Measurements from ENCODE around the gene CXCL3. TPM values are rescaled to one million over a fixed set of nuclear protein-coding genes. Genes with fewer than 3 reads are reported as not detected.
A peak's percentile ranks its signal among the peaks of the same experiment; 100 is the strongest.

The CXCL3 gene
- total and polyA plus RNA-seq, 2 experiments from 2014 or later, result 3.6 to 19.5 TPM

DNA sequence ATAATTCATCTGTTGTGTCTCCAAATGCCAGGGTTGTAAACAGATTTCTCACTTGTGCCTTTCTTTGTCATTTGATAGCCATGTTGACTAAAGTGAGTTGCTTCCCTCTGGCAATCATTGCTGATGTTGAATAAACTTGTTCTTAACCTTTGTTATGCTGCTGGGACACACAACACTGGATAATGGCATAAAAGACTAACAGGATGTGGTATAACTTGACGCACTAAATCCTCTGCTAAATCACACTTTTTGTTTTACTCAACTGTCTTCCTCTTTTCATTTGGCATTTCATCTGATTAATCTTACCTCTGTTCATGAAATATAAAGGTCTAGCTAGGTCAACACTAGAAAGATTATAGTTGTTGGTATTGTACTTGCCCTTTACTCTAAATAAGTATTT, 22.4 kb downstream of the CXCL3 start:
- peaks cover 25% of the 10 kb centered on the region; the same call in 2 of the 3 replicates for H3K4me1 Mint-ChIP-seq

More for the DNA sequence above, 22.4 kb downstream of the CXCL3 start:
- Mint-ChIP-seq H3K27me3 (ENCODE audit: insufficient read depth, low read depth, poor library complexity) (no peaks in the 10 kb centered on the region), H3K27ac (no peak overlapping the region), H3K9me3 (no peaks in the 10 kb centered on the region), H3K36me3 (ENCODE audit: low read depth) (no peaks in the 10 kb centered on the region), H3K4me3 (no peak overlapping the region)
- ATAC-seq (no peak), DNase-seq (ENCODE audit: low spot score) (no peak)
- Histone ChIP-seq H3K79me2 (replicated peaks; ENCODE audit: insufficient read depth) (no peaks in the 10 kb centered on the region), H3K9me2 (ENCODE audit: insufficient read depth) (peaks cover 15% of the 10 kb centered on the region; the same call in 1 of the 2 replicates), H3K27ac (ENCODE audit: low read depth) (no peak overlapping the region), H3K4me3 (no peak overlapping the region), H3K27me3 (ENCODE audit: insufficient read depth) (no peaks in the 10 kb centered on the region), H3F3A (replicated peaks; ENCODE audit: low read depth) (peaks cover 3% of the 10 kb centered on the region; the same call in 1 of the 2 replicates), H4K20me1 (replicated peaks; ENCODE audit: insufficient read depth) (no peaks in the 10 kb centered on the region), H2AFZ (no peak overlapping the region), H3K36me3 (ENCODE audit: insufficient read depth) (no peaks in the 10 kb centered on the region), H3K4me1 (ENCODE audit: insufficient read depth) (peaks cover 21% of the 10 kb centered on the region), H3K4me2 (peak overlapping the region; percentile 45)
- TF ChIP-seq NANOG (IDR thresholded peaks at IDR 0.05; ENCODE audit: borderline replicate concordance) (no peak), ZNF331 (CRISPR knock-in tag; IDR thresholded peaks at IDR 0.05; ENCODE audit: low read depth) (no peak), ZNF114 (CRISPR knock-in tag; IDR thresholded peaks at IDR 0.05) (no peak), JUNB (IDR thresholded peaks at IDR 0.05; ENCODE audit: unreplicated experiment) (no peak), EZH2phosphoT487 (IDR thresholded peaks at IDR 0.05; ENCODE audit: unreplicated experiment) (no peak), STAT1 (IDR thresholded peaks at IDR 0.05; ENCODE audit: unreplicated experiment) (no peak), EZH2 (IDR thresholded peaks at IDR 0.05; ENCODE audit: low read depth, unreplicated experiment) (no peak), CREB1 (CRISPR knock-in tag; IDR thresholded peaks at IDR 0.05; ENCODE audit: low read depth) (no peak), POLR2AphosphoS5 (IDR thresholded peaks at IDR 0.05; ENCODE audit: low read depth) (no peak)
- TF ChIP-seq, protein P1, sequence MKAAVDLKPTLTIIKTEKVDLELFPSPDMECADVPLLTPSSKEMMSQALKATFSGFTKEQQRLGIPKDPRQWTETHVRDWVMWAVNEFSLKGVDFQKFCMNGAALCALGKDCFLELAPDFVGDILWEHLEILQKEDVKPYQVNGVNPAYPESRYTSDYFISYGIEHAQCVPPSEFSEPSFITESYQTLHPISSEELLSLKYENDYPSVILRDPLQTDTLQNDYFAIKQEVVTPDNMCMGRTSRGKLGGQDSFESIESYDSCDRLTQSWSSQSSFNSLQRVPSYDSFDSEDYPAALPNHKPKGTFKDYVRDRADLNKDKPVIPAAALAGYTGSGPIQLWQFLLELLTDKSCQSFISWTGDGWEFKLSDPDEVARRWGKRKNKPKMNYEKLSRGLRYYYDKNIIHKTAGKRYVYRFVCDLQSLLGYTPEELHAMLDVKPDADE (IDR thresholded peaks at IDR 0.05), result no peak
- TF ChIP-seq, protein P2, sequence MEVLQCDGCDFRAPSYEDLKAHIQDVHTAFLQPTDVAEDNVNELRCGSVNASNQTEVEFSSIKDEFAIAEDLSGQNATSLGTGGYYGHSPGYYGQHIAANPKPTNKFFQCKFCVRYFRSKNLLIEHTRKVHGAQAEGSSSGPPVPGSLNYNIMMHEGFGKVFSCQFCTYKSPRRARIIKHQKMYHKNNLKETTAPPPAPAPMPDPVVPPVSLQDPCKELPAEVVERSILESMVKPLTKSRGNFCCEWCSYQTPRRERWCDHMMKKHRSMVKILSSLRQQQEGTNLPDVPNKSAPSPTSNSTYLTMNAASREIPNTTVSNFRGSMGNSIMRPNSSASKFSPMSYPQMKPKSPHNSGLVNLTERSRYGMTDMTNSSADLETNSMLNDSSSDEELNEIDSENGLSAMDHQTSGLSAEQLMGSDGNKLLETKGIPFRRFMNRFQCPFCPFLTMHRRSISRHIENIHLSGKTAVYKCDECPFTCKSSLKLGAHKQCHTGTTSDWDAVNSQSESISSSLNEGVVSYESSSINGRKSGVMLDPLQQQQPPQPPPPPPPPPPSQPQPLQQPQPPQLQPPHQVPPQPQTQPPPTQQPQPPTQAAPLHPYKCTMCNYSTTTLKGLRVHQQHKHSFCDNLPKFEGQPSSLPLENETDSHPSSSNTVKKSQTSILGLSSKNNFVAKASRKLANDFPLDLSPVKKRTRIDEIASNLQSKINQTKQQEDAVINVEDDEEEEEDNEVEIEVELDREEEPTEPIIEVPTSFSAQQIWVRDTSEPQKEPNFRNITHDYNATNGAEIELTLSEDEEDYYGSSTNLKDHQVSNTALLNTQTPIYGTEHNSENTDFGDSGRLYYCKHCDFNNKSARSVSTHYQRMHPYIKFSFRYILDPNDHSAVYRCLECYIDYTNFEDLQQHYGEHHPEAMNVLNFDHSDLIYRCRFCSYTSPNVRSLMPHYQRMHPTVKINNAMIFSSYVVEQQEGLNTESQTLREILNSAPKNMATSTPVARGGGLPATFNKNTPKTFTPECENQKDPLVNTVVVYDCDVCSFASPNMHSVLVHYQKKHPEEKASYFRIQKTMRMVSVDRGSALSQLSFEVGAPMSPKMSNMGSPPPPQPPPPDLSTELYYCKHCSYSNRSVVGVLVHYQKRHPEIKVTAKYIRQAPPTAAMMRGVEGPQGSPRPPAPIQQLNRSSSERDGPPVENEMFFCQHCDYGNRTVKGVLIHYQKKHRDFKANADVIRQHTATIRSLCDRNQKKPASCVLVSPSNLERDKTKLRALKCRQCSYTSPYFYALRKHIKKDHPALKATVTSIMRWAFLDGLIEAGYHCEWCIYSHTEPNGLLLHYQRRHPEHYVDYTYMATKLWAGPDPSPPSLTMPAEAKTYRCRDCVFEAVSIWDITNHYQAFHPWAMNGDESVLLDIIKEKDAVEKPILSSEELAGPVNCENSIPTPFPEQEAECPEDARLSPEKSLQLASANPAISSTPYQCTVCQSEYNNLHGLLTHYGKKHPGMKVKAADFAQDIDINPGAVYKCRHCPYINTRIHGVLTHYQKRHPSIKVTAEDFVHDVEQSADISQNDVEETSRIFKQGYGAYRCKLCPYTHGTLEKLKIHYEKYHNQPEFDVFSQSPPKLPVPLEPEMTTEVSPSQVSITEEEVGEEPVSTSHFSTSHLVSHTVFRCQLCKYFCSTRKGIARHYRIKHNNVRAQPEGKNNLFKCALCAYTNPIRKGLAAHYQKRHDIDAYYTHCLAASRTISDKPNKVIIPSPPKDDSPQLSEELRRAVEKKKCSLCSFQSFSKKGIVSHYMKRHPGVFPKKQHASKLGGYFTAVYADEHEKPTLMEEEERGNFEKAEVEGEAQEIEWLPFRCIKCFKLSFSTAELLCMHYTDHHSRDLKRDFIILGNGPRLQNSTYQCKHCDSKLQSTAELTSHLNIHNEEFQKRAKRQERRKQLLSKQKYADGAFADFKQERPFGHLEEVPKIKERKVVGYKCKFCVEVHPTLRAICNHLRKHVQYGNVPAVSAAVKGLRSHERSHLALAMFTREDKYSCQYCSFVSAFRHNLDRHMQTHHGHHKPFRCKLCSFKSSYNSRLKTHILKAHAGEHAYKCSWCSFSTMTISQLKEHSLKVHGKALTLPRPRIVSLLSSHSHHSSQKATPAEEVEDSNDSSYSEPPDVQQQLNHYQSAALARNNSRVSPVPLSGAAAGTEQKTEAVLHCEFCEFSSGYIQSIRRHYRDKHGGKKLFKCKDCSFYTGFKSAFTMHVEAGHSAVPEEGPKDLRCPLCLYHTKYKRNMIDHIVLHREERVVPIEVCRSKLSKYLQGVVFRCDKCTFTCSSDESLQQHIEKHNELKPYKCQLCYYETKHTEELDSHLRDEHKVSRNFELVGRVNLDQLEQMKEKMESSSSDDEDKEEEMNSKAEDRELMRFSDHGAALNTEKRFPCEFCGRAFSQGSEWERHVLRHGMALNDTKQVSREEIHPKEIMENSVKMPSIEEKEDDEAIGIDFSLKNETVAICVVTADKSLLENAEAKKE (CRISPR knock-in tag; IDR thresholded peaks at IDR 0.05), result no peak
- TF ChIP-seq, protein P3, sequence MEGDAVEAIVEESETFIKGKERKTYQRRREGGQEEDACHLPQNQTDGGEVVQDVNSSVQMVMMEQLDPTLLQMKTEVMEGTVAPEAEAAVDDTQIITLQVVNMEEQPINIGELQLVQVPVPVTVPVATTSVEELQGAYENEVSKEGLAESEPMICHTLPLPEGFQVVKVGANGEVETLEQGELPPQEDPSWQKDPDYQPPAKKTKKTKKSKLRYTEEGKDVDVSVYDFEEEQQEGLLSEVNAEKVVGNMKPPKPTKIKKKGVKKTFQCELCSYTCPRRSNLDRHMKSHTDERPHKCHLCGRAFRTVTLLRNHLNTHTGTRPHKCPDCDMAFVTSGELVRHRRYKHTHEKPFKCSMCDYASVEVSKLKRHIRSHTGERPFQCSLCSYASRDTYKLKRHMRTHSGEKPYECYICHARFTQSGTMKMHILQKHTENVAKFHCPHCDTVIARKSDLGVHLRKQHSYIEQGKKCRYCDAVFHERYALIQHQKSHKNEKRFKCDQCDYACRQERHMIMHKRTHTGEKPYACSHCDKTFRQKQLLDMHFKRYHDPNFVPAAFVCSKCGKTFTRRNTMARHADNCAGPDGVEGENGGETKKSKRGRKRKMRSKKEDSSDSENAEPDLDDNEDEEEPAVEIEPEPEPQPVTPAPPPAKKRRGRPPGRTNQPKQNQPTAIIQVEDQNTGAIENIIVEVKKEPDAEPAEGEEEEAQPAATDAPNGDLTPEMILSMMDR (conservative IDR thresholded peaks at IDR 0.05; ENCODE audit: low read depth in 2 of 2), result no peak
- TF ChIP-seq, protein P4, sequence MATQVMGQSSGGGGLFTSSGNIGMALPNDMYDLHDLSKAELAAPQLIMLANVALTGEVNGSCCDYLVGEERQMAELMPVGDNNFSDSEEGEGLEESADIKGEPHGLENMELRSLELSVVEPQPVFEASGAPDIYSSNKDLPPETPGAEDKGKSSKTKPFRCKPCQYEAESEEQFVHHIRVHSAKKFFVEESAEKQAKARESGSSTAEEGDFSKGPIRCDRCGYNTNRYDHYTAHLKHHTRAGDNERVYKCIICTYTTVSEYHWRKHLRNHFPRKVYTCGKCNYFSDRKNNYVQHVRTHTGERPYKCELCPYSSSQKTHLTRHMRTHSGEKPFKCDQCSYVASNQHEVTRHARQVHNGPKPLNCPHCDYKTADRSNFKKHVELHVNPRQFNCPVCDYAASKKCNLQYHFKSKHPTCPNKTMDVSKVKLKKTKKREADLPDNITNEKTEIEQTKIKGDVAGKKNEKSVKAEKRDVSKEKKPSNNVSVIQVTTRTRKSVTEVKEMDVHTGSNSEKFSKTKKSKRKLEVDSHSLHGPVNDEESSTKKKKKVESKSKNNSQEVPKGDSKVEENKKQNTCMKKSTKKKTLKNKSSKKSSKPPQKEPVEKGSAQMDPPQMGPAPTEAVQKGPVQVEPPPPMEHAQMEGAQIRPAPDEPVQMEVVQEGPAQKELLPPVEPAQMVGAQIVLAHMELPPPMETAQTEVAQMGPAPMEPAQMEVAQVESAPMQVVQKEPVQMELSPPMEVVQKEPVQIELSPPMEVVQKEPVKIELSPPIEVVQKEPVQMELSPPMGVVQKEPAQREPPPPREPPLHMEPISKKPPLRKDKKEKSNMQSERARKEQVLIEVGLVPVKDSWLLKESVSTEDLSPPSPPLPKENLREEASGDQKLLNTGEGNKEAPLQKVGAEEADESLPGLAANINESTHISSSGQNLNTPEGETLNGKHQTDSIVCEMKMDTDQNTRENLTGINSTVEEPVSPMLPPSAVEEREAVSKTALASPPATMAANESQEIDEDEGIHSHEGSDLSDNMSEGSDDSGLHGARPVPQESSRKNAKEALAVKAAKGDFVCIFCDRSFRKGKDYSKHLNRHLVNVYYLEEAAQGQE (IDR thresholded peaks at IDR 0.05; ENCODE audit: unreplicated experiment), result no peak

Measured in GM23338 (cell line).